ENCODE data around the gene PRKAR1B.

The PRKAR1B gene

GRCh38 chr7:721619-722248, 5.3 kb downstream of the PRKAR1B start:
- DNase-seq (ENCODE audit: low read depth): no peak

GRCh38 chr7:716636-717035, 10.4 kb downstream of the PRKAR1B start:
- no peak for DNase-seq (ENCODE audit: low read depth)

DNA sequence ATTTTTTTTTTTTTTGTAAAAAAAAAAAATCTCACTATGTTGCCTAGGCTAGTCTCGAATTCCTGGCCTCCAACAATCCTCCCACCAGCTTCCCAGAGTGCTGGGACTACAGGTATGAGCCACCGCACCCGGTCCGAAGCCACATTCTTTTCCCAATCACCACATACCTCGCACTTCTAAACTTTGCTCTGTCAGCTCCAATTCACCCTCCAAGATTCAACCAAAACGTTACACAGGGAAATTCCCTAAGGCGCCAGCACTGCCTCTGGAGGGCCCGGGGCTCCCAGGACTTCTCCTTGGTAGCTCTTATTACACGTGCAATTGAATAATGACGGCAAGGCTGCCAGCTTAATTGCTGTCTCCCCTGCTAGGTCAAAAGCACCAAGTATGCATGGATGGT, 10.9 kb downstream of the PRKAR1B start:
- no peak for DNase-seq (ENCODE audit: low read depth)

- no peak for DNase-seq (ENCODE audit: low read depth)
These were observed 12.8 kb downstream of the PRKAR1B start for GRCh38 chr7:714251-714671.

DNA sequence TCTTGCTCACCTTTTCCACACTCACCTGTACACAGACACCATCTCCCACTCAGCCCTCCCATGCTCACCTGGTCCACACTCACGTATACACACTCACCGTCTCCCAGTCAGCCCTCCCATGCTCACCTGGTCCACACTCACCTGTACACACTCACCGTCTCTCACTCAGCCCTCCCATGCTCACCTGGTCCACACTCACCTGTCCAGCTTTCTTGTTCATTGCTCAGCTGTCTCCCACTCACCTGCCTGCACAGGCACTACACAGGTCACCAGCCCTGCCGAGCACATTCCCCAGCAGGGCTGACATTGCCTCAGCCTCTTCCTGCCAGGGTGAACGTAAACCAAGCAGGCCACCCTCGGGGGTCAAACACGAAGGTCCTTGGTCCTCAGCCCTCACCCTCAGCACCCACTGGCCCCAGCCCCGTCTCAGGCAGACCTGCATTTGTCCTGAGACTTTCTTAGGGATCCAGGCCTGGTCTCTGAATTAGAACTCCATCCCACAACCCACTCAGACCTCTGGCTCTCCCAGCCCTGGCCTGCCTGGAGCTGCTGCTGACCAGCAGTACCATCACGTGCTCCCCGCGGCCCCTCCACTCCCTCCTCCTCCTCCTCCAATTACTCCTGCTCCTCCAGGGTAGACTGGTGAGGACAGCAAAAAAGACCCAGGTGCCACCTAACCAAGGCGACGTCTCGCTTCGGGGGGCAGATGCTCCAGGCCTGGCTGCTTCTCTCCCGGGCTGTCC, 13.4 kb downstream of the PRKAR1B start:
- no peak for DNase-seq (ENCODE audit: low read depth)

DNA sequence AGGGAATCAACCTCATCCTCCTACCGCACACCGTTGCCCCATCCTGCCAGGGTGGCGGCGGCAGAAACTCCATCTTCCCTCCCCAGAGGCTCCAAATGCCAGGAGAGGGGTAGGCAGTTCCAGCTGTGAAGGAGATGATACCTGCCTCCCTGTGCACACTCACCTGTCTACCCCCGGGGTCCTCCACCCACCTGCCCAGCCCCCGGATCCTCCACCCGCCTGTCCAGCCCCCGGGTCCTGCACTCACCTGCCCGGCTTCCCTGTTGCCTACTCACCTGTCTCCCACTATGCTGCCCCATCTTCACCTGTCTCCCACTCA, 14.0 kb downstream of the PRKAR1B start:
- no peak for DNase-seq (ENCODE audit: low read depth)

GRCh38 chr7:712381-713138, 14.5 kb downstream of the PRKAR1B start:
- no peak for DNase-seq (ENCODE audit: low read depth)

- no peak for DNase-seq (ENCODE audit: low read depth)
These were observed 15.1 kb downstream of the PRKAR1B start for GRCh38 chr7:711922-712380.

- DNase-seq (ENCODE audit: low read depth): no peak
These were observed 15.8 kb downstream of the PRKAR1B start for GRCh38 chr7:711093-711921.

DNA sequence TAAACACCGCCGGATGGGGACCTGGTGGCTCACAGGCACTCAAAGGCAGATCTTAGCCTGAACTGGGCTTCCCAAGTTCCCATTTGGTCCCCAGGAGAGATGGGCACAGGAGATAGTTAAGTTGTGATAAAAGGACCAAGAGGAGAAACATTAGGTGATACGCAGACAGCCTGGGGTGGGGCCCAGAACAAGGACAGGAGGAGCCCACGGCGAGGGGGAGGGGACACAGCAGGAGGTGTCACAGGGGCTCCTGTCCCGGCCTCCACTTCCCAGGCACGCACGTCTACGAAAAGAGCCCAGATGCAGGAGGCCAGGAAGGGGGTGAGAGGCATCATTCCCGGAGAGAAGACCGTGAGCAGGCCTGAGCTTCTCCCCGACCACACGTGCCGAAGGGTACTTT, 16.9 kb downstream of the PRKAR1B start:
- DNase-seq (ENCODE audit: low read depth): no peak

GRCh38 chr7:707296-708000, 19.6 kb downstream of the PRKAR1B start:
- no peak for DNase-seq (ENCODE audit: low read depth)

GRCh38 chr7:706721-707120, 20.4 kb downstream of the PRKAR1B start:
- no peak for DNase-seq (ENCODE audit: low read depth)

GRCh38 chr7:703049-703448, 24.0 kb downstream of the PRKAR1B start:
- no peak for DNase-seq (ENCODE audit: low read depth)

DNA sequence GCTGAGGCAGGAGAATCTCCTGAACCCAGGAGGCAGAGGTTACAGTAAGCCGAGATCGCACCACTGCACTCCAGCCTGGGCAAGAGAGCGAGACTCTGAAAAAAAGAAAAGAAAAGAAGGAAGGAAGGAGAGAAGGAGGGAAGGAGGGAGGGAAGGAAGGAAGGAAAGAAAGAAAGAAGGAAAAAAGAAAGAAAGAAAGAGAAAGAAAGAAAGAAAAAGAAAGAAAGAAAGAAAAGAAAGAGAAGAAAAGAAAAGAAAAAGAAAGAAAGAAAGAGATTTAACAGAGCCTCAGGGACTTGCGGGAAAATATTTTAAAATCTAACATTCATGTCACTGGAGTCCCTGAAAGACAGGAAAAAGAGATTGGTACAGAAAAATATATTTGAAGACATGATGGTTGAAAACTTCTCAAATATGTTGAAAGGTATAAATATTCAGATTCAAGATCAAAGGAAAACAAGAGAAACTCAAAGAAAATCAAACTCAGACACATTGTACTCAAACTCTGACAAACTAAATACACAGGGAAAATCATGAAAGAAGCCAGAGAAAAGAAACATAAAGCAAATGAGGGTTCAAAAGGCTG, 25.9 kb downstream of the PRKAR1B start:
- no peak for DNase-seq (ENCODE audit: low read depth)

GRCh38 chr7:699476-700170, 27.5 kb downstream of the PRKAR1B start:
- no peak for DNase-seq (ENCODE audit: low read depth)

GRCh38 chr7:698515-699475, 28.3 kb downstream of the PRKAR1B start:
- no peak for DNase-seq (ENCODE audit: low read depth)

- DNase-seq (ENCODE audit: low read depth): no peak
These were observed 30.1 kb downstream of the PRKAR1B start for GRCh38 chr7:696812-697551.

GRCh38 chr7:696426-696811, 30.7 kb downstream of the PRKAR1B start:
- no peak for DNase-seq (ENCODE audit: low read depth)

GRCh38 chr7:693280-693679, 33.8 kb downstream of the PRKAR1B start:
- DNase-seq (ENCODE audit: low read depth): no peak
